ENCODE measurements around the gene TMC1.

DNA sequence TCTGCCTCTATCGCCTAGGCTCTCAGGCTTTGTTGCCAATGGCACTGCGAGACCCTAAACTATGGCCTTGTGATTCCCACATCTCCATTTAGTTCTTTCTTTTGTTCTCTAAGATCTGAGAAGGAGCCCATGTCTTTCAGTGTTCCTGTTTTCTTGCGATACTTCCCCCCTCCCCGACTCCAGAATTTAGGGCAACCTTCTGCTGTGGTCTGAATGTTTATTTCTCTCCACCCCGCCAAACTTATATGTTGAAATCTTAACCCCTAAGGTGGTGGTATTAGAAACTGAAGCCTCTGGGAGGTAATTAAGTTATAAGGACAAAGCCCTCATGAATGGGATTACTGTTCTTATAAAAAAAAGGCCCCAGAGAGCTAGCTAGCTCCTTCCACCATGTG, 6.4 kb downstream of the TMC1 start:
- TF ChIP-seq GLIS3 (CRISPR knock-in tag; IDR thresholded peaks at IDR 0.05), result no peak
- no peak for TF ChIP-seq CSDC2 (CRISPR knock-in tag; IDR thresholded peaks at IDR 0.05)
- TF ChIP-seq TCF4 (CRISPR knock-in tag; IDR thresholded peaks at IDR 0.05; ENCODE audit: borderline replicate concordance), result no peak
- TF ChIP-seq, protein P1, sequence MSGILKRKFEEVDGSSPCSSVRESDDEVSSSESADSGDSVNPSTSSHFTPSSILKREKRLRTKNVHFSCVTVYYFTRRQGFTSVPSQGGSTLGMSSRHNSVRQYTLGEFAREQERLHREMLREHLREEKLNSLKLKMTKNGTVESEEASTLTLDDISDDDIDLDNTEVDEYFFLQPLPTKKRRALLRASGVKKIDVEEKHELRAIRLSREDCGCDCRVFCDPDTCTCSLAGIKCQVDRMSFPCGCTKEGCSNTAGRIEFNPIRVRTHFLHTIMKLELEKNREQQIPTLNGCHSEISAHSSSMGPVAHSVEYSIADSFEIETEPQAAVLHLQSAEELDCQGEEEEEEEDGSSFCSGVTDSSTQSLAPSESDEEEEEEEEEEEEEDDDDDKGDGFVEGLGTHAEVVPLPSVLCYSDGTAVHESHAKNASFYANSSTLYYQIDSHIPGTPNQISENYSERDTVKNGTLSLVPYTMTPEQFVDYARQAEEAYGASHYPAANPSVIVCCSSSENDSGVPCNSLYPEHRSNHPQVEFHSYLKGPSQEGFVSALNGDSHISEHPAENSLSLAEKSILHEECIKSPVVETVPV (CRISPR knock-in tag; IDR thresholded peaks at IDR 0.05), result no peak
- no peak for TF ChIP-seq ZFP30 (CRISPR knock-in tag; IDR thresholded peaks at IDR 0.05)
- TF ChIP-seq ZNF565 (CRISPR knock-in tag; conservative IDR thresholded peaks at IDR 0.05; ENCODE audit: low read depth), result no peak
- no peak for TF ChIP-seq OSR1 (CRISPR knock-in tag; IDR thresholded peaks at IDR 0.05)
- TF ChIP-seq ZC3H10 (CRISPR knock-in tag; IDR thresholded peaks at IDR 0.05), result no peak
- TF ChIP-seq, protein P2, sequence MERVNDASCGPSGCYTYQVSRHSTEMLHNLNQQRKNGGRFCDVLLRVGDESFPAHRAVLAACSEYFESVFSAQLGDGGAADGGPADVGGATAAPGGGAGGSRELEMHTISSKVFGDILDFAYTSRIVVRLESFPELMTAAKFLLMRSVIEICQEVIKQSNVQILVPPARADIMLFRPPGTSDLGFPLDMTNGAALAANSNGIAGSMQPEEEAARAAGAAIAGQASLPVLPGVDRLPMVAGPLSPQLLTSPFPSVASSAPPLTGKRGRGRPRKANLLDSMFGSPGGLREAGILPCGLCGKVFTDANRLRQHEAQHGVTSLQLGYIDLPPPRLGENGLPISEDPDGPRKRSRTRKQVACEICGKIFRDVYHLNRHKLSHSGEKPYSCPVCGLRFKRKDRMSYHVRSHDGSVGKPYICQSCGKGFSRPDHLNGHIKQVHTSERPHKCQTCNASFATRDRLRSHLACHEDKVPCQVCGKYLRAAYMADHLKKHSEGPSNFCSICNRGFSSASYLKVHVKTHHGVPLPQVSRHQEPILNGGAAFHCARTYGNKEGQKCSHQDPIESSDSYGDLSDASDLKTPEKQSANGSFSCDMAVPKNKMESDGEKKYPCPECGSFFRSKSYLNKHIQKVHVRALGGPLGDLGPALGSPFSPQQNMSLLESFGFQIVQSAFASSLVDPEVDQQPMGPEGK (CRISPR knock-in tag; IDR thresholded peaks at IDR 0.05; ENCODE audit: borderline replicate concordance), result no peak

Measured in SK-N-SH treated with all-trans-retinoic acid at 6 μM for 48 hours (cell line).